ENCODE results near the gene GAD1. TPM values are rescaled to one million over a fixed set of nuclear protein-coding genes. Genes with fewer than 3 reads are reported as not detected.

The GAD1 gene
- total RNA-seq, 2 experiments from 2014 or later: not detected

GRCh38 chr2:170846314-170846713, 29.6 kb downstream of the GAD1 start:
- H3K4me1 Mint-ChIP-seq (ENCODE audit: low read depth): peaks cover 10% of the 10 kb centered on the region
- CTCF ChIA-PET: interaction anchor here (0.6 kb wide), 1 partner anchor 1312 kb away, joined by 4 read pairs; no protein-coding TSS in a partner anchor
- intact Hi-C loops (cut with DNase I, micrococcal nuclease): no loop called here
- POLR2A ChIA-PET: no interaction called here
- Histone ChIP-seq H3K4me3 (ENCODE audit: low read length) (no peak overlapping the region), H3K27ac (ENCODE audit: low read depth in 1 of 2, low read length in 2 of 2) (no peak overlapping the region), H3K4me1 (ENCODE audit: insufficient read depth, low read length) (no peaks in the 10 kb centered on the region), H3K9me3 (ENCODE audit: control insufficient read depth in 1 of 2, insufficient read depth in 1 of 2, low read length in 2 of 2) (no peaks in the 10 kb centered on the region), H3K36me3 (ENCODE audit: insufficient read depth, low read length) (no peaks in the 10 kb centered on the region), H3K27me3 (ENCODE audit: control insufficient read depth in 1 of 2, insufficient read depth in 2 of 2, low read length in 2 of 2) (peaks cover 0 to 5% of the 10 kb centered on the region in 2 experiments)
- DNase-seq: no peak
- no peaks in the 10 kb centered on the region for H3K27me3 Mint-ChIP-seq
- H3K27ac Mint-ChIP-seq: no peak overlapping the region
- TF ChIP-seq CTCF (IDR thresholded peaks at IDR 0.05): no peak
- H3K9me3 Mint-ChIP-seq: no peaks in the 10 kb centered on the region
- ATAC-seq (ENCODE audit: poor library complexity): no peak
- no peaks in the 10 kb centered on the region for H3K36me3 Mint-ChIP-seq (ENCODE audit: low read depth)
- no peak overlapping the region for H3K4me3 Mint-ChIP-seq

GRCh38 chr2:170847716-170848115, 31.0 kb downstream of the GAD1 start:
- Histone ChIP-seq H3K27ac (ENCODE audit: low read depth in 1 of 2, low read length in 2 of 2) (no peak overlapping the region), H3K4me1 (ENCODE audit: insufficient read depth, low read length) (no peaks in the 10 kb centered on the region), H3K27me3 (ENCODE audit: control insufficient read depth in 1 of 2, insufficient read depth in 2 of 2, low read length in 2 of 2) (peaks cover 0 to 5% of the 10 kb centered on the region in 2 experiments), H3K36me3 (ENCODE audit: insufficient read depth, low read length) (no peaks in the 10 kb centered on the region), H3K9me3 (ENCODE audit: control insufficient read depth in 1 of 2, insufficient read depth in 1 of 2, low read length in 2 of 2) (no peaks in the 10 kb centered on the region), H3K4me3 (ENCODE audit: low read length) (no peak overlapping the region)
- Mint-ChIP-seq H3K9me3 (no peaks in the 10 kb centered on the region), H3K27me3 (no peaks in the 10 kb centered on the region), H3K4me3 (no peak overlapping the region), H3K36me3 (ENCODE audit: low read depth) (no peaks in the 10 kb centered on the region), H3K4me1 (ENCODE audit: low read depth) (peaks cover 10% of the 10 kb centered on the region), H3K27ac (no peak overlapping the region)
- POLR2A ChIA-PET: no interaction called here
- no peak for TF ChIP-seq CTCF (IDR thresholded peaks at IDR 0.05)
- DNase-seq: no peak
- CTCF ChIA-PET: no interaction called here
- ATAC-seq (ENCODE audit: poor library complexity): no peak
- intact Hi-C loops (cut with DNase I, micrococcal nuclease): no loop called here

GRCh38 chr2:170848587-170848986, 31.9 kb downstream of the GAD1 start:
- H3K4me1 Mint-ChIP-seq (ENCODE audit: low read depth): peaks cover 5% of the 10 kb centered on the region
- H3K27ac Mint-ChIP-seq: no peak overlapping the region
- POLR2A ChIA-PET: no interaction called here
- DNase-seq (no peak), ATAC-seq (ENCODE audit: poor library complexity) (no peak)
- H3K27me3 Mint-ChIP-seq: no peaks in the 10 kb centered on the region
- H3K9me3 Mint-ChIP-seq: no peaks in the 10 kb centered on the region
- CTCF ChIA-PET: no interaction called here
- Histone ChIP-seq H3K4me3 (ENCODE audit: low read length) (no peak overlapping the region), H3K9me3 (ENCODE audit: control insufficient read depth in 1 of 2, insufficient read depth in 1 of 2, low read length in 2 of 2) (no peaks in the 10 kb centered on the region), H3K4me1 (ENCODE audit: insufficient read depth, low read length) (no peaks in the 10 kb centered on the region), H3K27me3 (ENCODE audit: control insufficient read depth in 1 of 2, insufficient read depth in 2 of 2, low read length in 2 of 2) (peaks cover 0 to 5% of the 10 kb centered on the region in 2 experiments), H3K27ac (ENCODE audit: low read depth in 1 of 2, low read length in 2 of 2) (no peak overlapping the region), H3K36me3 (ENCODE audit: insufficient read depth, low read length) (no peaks in the 10 kb centered on the region)
- intact Hi-C loops (cut with DNase I, micrococcal nuclease): no loop called here
- no peaks in the 10 kb centered on the region for H3K36me3 Mint-ChIP-seq (ENCODE audit: low read depth)
- no peak overlapping the region for H3K4me3 Mint-ChIP-seq
- no peak for TF ChIP-seq CTCF (IDR thresholded peaks at IDR 0.05)

Measured in CD4-positive, alpha-beta T cell (primary cell).